NCI-H2227 (cell line): ENCODE results near the gene FBXW7.
"Not testable (repeated sequence)": the region's sequence is repeated elsewhere in the genome, so short reads cannot be mapped to it uniquely, and the experiment has no call there.

Experiments
- DNase-seq: peaks from one replicate; lab custom pipeline; 2025; ENCODE audit not compliant: unreplicated experiment; lab: John Stamatoyannopoulos, UW

FBXW7 gene

GRCh38 chr4:152535903-152536544, at the start of gene FBXW7:
Gene FBXW7, minus strand, starts transcription at chr4:152536092. Its CDS starts 124,289 bp downstream, at chr4:152411803.
- DNase-seq = peak; percentile 98

GRCh38 chr4:152585023-152585441, 49.1 kb upstream of the FBXW7 start:
- no peak for DNase-seq

GRCh38 chr4:152581536-152582160, 45.8 kb upstream of the FBXW7 start:
- DNase-seq = no peak

GRCh38 chr4:152579916-152580315, 44.0 kb upstream of the FBXW7 start:
- DNase-seq = no peak

- DNase-seq = no peak
Observed at GRCh38 chr4:152579107-152579764, 43.3 kb upstream of the FBXW7 start.

DNA sequence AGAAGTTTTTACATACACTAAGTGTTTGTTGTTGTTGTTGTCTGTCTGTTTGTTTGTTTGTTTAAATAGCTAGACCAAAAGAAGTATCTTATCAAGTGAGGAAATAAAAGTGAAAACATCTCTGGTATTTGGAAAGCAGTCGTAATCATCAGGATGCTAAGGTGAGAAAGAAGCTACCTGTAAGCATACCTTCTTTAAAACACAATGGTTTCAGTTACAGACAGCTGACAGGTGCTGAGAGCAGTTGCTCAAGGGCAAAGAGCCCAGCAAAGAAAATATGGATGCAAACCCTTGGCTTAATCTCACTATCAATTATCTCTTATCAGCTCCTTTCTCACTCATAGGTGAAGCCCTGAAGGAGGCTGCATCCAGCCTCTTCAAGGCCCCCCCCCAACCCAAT, 42.8 kb upstream of the FBXW7 start:
- DNase-seq = no peak

- DNase-seq = no peak
Observed at GRCh38 chr4:152577708-152578396, 42.0 kb upstream of the FBXW7 start.

DNA sequence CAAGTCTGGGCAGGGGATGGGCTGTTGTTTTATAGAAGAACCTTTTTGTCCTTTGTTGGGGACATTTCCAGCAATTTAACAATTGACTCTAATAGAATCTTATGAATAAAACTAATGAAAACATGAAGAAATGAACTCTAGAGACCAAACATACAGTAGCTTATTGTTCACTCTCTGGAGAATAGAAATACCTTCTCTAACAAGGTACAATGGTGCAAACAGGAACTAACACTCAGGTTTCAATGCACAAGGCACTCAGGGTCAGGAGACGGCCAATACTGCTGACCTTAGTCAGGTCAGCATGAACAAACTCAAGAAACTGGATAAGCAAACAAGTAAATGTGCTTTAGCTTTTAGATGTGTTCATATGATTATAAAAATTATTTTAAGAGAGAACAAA, 39.6 kb upstream of the FBXW7 start:
- no peak for DNase-seq

DNA sequence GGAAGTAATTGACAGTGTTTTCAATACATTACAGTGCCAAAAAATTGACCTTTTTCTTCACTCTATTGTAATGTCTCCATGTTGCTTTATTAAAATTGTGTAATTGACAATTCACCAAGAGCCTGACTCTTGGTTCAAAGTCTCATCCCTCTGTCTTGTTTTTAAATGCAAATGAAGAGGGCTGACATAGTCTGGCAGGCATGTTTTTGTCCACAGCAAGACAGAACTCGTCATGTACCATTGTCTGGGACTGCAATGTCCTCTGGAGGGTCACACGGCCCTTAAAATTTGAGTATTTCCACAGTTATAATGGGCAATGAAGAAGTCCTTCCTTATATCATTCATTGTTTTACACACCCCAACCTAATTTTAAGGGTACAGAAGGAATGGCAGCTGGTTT, 38.0 kb upstream of the FBXW7 start:
- DNase-seq = no peak

- DNase-seq = no peak
Observed at GRCh38 chr4:152572417-152573086, 36.7 kb upstream of the FBXW7 start.

GRCh38 chr4:152571770-152572169, 35.9 kb upstream of the FBXW7 start:
- no peak for DNase-seq

- no peak for DNase-seq
Observed at GRCh38 chr4:152571296-152571695, 35.4 kb upstream of the FBXW7 start.

GRCh38 chr4:152565333-152565732, 29.4 kb upstream of the FBXW7 start:
- DNase-seq = no peak

DNA sequence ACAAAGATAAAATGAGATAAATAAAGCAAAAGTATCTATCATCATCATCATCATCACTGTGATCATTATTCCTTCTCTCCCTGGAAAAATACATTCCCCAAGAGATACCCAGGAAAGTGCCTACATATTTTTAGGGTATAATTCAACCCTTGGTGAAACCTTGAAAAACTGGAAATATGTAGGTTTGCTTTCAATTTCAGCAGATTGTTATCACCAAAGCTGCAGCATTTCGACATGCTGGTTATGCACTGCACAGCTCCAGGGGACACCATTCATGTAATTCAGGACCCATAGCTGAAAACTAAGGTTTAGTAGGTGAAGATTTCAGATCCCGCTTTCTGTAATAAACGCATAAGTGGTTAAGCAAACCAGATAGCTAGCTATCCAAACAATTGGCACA, 28.4 kb upstream of the FBXW7 start:
- DNase-seq = no peak

DNA sequence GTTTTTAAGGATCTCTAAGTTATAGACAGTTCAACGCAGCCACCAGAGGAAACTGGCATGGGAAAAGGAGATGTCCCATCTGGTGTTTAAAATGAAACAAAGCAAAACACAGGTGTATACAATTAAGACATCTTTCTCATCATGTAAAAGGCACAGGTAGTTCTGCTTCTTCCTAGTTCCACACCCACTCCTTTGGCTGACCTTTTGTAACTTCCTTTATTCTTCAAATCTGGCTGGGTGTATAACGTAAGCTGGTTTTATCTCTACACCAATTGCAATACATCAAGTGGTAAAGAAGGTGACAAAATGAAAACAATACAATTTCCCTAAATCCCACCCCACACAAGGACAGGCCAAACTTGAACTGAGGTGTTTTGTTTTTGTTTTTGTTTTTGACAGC, 27.3 kb upstream of the FBXW7 start:
- no peak for DNase-seq

- DNase-seq = no peak
Observed at GRCh38 chr4:152559641-152560040, 23.7 kb upstream of the FBXW7 start.

- DNase-seq = no peak
Observed at GRCh38 chr4:152558396-152558795, 22.5 kb upstream of the FBXW7 start.

- no peak for DNase-seq
Observed at GRCh38 chr4:152556834-152557233, 20.9 kb upstream of the FBXW7 start.

DNA sequence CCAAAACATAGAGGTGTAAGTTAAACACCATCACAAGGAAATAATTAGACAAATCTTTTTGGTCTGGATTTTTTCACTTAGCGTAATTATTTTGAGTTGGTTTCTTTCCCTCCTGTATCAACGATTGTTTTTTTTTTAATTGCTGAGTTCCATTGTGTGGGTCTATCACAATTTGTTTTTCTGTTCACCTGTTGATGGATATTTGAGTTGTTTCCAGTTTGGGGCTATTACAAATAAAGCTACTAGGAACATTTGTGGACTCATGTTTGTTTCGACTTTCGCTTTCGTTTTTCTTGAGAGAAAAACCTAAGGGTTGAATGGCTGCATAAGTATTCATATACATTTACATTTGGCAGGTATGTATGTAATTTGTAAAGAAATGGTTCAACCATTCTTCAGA, 20.4 kb upstream of the FBXW7 start:
- DNase-seq = no peak

GRCh38 chr4:152554742-152555141, 18.9 kb upstream of the FBXW7 start:
- DNase-seq = no peak

DNA sequence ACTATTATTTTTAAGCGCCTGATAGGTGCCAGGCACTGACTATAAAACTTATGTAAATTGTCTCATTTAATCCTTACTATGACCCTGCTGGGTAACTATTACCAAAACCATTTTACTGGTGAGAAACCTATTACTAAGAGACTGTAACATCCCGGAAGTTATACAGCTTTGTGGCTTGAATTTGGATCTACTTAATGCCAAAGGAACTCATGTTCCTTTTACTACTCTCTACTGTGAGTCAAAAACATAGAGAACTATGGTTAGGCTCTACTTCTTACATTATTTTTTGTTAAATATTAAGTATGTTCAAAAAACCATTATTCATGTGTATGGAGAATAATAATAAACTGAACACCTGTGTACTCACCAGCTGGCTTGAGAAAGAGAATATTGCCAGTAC, 14.8 kb upstream of the FBXW7 start:
- DNase-seq = not testable (repeated sequence)
